HG03571 (cell line): ENCODE measurements around the gene CNOT9.

ENCODE experiments used
- ATAC-seq: cut with Tn5 transposase; IDR thresholded peaks from one replicate; pipeline ENCODE4 v1.9.1; 2021; ENCODE audit not compliant: unreplicated experiment

CNOT9 gene

GRCh38 chr2:218577482-218578220 is 9.0 kb downstream of the CNOT9 start:
- ATAC-seq: no peak

- ATAC-seq: no peak
These were observed 9.7 kb downstream of the CNOT9 start for GRCh38 chr2:218578272-218578877.

GRCh38 chr2:218582076-218582475 is 13.4 kb downstream of the CNOT9 start:
- ATAC-seq: peak; percentile 63

GRCh38 chr2:218583983-218584850 is 15.6 kb downstream of the CNOT9 start:
- ATAC-seq: no peak

GRCh38 chr2:218585541-218585940 is 16.9 kb downstream of the CNOT9 start:
- no peak for ATAC-seq

- ATAC-seq: no peak
These were observed 36.8 kb downstream of the CNOT9 start for GRCh38 chr2:218605432-218605831.

- ATAC-seq: no peak
These were observed 38.9 kb downstream of the CNOT9 start, which contains the start of gene PLCD4 for GRCh38 chr2:218607436-218608115. TSS of gene PLCD4 (plus strand) at chr2:218607899. CDS start at chr2:218615740, 7,841 bp downstream.

- ATAC-seq: no peak
These were observed 47.3 kb downstream of the CNOT9 start for GRCh38 chr2:218615868-218616315.

GRCh38 chr2:218618102-218618860 is 49.6 kb downstream of the CNOT9 start:
- ATAC-seq: no peak

- ATAC-seq: no peak
These were observed 52.4 kb downstream of the CNOT9 start for GRCh38 chr2:218621007-218621406.

- no peak for ATAC-seq
These were observed 54.1 kb downstream of the CNOT9 start for GRCh38 chr2:218622606-218623365.

GRCh38 chr2:218623366-218623705 is 54.7 kb downstream of the CNOT9 start:
- no peak for ATAC-seq

- no peak for ATAC-seq
These were observed 57.7 kb downstream of the CNOT9 start for GRCh38 chr2:218626369-218626768.

- no peak for ATAC-seq
These were observed 59.3 kb downstream of the CNOT9 start for GRCh38 chr2:218627939-218628338.

GRCh38 chr2:218631837-218632236 is 63.2 kb downstream of the CNOT9 start:
- no peak for ATAC-seq

GRCh38 chr2:218635719-218636118 is 67.1 kb downstream of the CNOT9 start:
- no peak for ATAC-seq

- no peak for ATAC-seq
These were observed 69.7 kb downstream of the CNOT9 start for GRCh38 chr2:218638372-218638771.

GRCh38 chr2:218642121-218642656 is 73.5 kb downstream of the CNOT9 start:
- ATAC-seq: no peak

- no peak for ATAC-seq
These were observed 74.1 kb downstream of the CNOT9 start for GRCh38 chr2:218642786-218643185.
